ENCODE results near the gene PCNX2. TPM values are rescaled to one million over a fixed set of nuclear protein-coding genes. Genes with fewer than 3 reads are reported as not detected.

PCNX2 gene
- total and polyA plus RNA-seq, 10 of the 15 experiments (the other 5 are each of a cell fraction or from before 2014, with no cell fraction given): 2.1 to 16.4 (median 8.1) TPM

DNA sequence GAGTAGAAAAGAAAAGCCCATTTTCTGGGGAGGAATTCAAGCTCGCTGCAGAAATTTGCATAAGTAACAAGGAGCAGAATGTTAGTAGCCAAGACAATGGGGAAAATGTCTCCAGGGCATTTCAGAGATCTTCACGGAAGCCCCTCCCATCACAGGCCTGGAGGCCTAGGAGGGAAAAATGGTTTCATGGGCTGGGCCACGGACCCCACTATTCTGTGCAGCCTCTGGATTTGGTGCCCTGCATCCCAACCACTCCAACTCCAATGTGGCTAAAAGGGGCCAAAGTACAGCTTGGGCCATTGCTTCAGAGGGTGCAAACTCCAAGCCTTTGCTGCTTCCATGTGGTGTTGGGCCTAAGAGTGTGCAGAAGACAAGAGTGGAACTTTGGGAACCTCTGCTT lies 302.0 kb downstream of the PCNX2 start (continued):
- no peak for TF ChIP-seq RBBP5 (conservative IDR thresholded peaks at IDR 0.05)
- TF ChIP-seq, protein P1, sequence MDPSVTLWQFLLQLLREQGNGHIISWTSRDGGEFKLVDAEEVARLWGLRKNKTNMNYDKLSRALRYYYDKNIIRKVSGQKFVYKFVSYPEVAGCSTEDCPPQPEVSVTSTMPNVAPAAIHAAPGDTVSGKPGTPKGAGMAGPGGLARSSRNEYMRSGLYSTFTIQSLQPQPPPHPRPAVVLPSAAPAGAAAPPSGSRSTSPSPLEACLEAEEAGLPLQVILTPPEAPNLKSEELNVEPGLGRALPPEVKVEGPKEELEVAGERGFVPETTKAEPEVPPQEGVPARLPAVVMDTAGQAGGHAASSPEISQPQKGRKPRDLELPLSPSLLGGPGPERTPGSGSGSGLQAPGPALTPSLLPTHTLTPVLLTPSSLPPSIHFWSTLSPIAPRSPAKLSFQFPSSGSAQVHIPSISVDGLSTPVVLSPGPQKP (IDR thresholded peaks at IDR 0.05; ENCODE audit: low read depth, low read length): no peak
- TF ChIP-seq, protein P2, sequence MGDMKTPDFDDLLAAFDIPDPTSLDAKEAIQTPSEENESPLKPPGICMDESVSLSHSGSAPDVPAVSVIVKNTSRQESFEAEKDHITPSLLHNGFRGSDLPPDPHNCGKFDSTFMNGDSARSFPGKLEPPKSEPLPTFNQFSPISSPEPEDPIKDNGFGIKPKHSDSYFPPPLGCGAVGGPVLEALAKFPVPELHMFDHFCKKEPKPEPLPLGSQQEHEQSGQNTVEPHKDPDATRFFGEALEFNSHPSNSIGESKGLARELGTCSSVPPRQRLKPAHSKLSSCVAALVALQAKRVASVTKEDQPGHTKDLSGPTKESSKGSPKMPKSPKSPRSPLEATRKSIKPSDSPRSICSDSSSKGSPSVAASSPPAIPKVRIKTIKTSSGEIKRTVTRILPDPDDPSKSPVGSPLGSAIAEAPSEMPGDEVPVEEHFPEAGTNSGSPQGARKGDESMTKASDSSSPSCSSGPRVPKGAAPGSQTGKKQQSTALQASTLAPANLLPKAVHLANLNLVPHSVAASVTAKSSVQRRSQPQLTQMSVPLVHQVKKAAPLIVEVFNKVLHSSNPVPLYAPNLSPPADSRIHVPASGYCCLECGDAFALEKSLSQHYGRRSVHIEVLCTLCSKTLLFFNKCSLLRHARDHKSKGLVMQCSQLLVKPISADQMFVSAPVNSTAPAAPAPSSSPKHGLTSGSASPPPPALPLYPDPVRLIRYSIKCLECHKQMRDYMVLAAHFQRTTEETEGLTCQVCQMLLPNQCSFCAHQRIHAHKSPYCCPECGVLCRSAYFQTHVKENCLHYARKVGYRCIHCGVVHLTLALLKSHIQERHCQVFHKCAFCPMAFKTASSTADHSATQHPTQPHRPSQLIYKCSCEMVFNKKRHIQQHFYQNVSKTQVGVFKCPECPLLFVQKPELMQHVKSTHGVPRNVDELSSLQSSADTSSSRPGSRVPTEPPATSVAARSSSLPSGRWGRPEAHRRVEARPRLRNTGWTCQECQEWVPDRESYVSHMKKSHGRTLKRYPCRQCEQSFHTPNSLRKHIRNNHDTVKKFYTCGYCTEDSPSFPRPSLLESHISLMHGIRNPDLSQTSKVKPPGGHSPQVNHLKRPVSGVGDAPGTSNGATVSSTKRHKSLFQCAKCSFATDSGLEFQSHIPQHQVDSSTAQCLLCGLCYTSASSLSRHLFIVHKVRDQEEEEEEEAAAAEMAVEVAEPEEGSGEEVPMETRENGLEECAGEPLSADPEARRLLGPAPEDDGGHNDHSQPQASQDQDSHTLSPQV (IDR thresholded peaks at IDR 0.05): no peak

DNA sequence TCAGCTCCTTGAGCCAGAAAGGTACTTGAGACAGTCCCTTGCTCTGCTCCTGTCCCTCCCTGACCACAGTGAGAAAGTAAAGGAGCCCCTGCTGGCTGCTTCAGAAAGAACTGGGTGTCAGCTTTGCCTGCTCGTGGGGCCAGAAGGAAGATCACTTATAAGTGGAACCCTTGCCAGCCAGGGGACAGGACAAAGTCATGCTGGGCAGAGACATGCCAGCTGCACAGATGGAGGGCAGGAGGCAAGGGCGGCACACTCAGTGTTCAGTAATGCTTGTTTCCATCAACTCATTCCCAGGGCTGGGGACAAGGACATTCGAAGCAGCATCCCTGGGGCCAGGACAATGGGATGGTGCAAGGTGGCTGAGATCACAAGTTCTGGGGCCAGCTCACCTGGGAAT lies 303.3 kb downstream of the PCNX2 start:
- Histone ChIP-seq H3K9ac (ENCODE audit: control insufficient read depth, insufficient read depth, low read length) (no peak overlapping the region), H3K4me1 (ENCODE audit: control insufficient read depth, insufficient read depth, low read length) (no peaks in the 10 kb centered on the region), H3K9me3 (replicated peaks; ENCODE audit: control insufficient read depth, insufficient read depth, low read length) (no peaks in the 10 kb centered on the region; the same call in 2 of the 3 replicates), H3K27ac (ENCODE audit: control insufficient read depth, insufficient read depth) (no peak overlapping the region), H3K4me3 (no peak overlapping the region), H2AFZ (ENCODE audit: control insufficient read depth, low read depth, low read length) (no peak overlapping the region), H4K20me1 (ENCODE audit: control insufficient read depth, insufficient read depth) (no peaks in the 10 kb centered on the region), H3K4me2 (ENCODE audit: control insufficient read depth, insufficient read depth) (no peak overlapping the region), H3K79me2 (ENCODE audit: control insufficient read depth, insufficient read depth, low read length) (no peaks in the 10 kb centered on the region), H3K36me3 (ENCODE audit: control insufficient read depth in 2 of 2, insufficient read depth in 2 of 2, low read length in 1 of 2) (no peaks in the 10 kb centered on the region), H3K27me3 (replicated peaks in 1 of 2; ENCODE audit: control insufficient read depth in 2 of 2, insufficient read depth in 2 of 2, low read length in 1 of 2) (no peaks in the 10 kb centered on the region)
- ATAC-seq: no peak
- FAIRE-seq: no peak
- no peak for DNase-seq (ENCODE audit: low read depth, low spot score)
- intact Hi-C loops (cut with micrococcal nuclease; ENCODE audit: unreplicated experiment): no loop called here
- 63% methylated on average over 3 of the region's 3 CpGs for WGBS (ENCODE audit: insufficient coverage, insufficient replicate concordance, low lambda C conversion rate, missing lambda C conversion rate)
- ChIA-PET SMC1A (ENCODE audit: uncharacterized antibody, unreplicated experiment) (no interaction called here), RAD21 (ENCODE audit: unreplicated experiment) (no interaction called here), CTCF (no interaction called here), POLR2A (no interaction called here)
- BruUV-seq (replicated peaks): no TSS peak
- in situ Hi-C loops (cut with MboI): no loop called here
- TF ChIP-seq CHD1 (IDR thresholded peaks at IDR 0.05; ENCODE audit: low read depth, low read length) (no peak), ZNF622 (IDR thresholded peaks at IDR 0.05) (no peak)
- TF ChIP-seq, protein P3, sequence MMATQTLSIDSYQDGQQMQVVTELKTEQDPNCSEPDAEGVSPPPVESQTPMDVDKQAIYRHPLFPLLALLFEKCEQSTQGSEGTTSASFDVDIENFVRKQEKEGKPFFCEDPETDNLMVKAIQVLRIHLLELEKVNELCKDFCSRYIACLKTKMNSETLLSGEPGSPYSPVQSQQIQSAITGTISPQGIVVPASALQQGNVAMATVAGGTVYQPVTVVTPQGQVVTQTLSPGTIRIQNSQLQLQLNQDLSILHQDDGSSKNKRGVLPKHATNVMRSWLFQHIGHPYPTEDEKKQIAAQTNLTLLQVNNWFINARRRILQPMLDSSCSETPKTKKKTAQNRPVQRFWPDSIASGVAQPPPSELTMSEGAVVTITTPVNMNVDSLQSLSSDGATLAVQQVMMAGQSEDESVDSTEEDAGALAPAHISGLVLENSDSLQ (IDR thresholded peaks at IDR 0.05): no peak
- TF ChIP-seq, protein P4, sequence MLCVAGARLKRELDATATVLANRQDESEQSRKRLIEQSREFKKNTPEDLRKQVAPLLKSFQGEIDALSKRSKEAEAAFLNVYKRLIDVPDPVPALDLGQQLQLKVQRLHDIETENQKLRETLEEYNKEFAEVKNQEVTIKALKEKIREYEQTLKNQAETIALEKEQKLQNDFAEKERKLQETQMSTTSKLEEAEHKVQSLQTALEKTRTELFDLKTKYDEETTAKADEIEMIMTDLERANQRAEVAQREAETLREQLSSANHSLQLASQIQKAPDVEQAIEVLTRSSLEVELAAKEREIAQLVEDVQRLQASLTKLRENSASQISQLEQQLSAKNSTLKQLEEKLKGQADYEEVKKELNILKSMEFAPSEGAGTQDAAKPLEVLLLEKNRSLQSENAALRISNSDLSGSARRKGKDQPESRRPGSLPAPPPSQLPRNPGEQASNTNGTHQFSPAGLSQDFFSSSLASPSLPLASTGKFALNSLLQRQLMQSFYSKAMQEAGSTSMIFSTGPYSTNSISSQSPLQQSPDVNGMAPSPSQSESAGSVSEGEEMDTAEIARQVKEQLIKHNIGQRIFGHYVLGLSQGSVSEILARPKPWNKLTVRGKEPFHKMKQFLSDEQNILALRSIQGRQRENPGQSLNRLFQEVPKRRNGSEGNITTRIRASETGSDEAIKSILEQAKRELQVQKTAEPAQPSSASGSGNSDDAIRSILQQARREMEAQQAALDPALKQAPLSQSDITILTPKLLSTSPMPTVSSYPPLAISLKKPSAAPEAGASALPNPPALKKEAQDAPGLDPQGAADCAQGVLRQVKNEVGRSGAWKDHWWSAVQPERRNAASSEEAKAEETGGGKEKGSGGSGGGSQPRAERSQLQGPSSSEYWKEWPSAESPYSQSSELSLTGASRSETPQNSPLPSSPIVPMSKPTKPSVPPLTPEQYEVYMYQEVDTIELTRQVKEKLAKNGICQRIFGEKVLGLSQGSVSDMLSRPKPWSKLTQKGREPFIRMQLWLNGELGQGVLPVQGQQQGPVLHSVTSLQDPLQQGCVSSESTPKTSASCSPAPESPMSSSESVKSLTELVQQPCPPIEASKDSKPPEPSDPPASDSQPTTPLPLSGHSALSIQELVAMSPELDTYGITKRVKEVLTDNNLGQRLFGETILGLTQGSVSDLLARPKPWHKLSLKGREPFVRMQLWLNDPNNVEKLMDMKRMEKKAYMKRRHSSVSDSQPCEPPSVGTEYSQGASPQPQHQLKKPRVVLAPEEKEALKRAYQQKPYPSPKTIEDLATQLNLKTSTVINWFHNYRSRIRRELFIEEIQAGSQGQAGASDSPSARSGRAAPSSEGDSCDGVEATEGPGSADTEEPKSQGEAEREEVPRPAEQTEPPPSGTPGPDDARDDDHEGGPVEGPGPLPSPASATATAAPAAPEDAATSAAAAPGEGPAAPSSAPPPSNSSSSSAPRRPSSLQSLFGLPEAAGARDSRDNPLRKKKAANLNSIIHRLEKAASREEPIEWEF (IDR thresholded peaks at IDR 0.05; ENCODE audit: insufficient replicate concordance, low read depth, low read length): no peak

All from GM12878 (cell line).